Amygdala (tissue), 56 donors: ENCODE results near the gene IL17REL.

Source experiments
- DNase-seq, 56 donors: peaks; one replicate each; lab custom pipeline; 2025; lab: John Stamatoyannopoulos, UW

Gene IL17REL

GRCh38 chr22:50009251-50009650, 3.3 kb downstream of the IL17REL start:
- DNase-seq = no peak

GRCh38 chr22:50008151-50009040, 4.2 kb downstream of the IL17REL start:
- no peak for DNase-seq

- peak in 1 of 56 donors; percentile 3 for DNase-seq
These were observed 5.5 kb downstream of the IL17REL start for GRCh38 chr22:50007057-50007511.

- DNase-seq = no peak
These were observed 7.6 kb downstream of the IL17REL start for GRCh38 chr22:50004918-50005317.

GRCh38 chr22:50002791-50003190, 9.8 kb downstream of the IL17REL start:
- DNase-seq = no peak

GRCh38 chr22:50001388-50002231, 11.0 kb downstream of the IL17REL start:
- DNase-seq = no peak

GRCh38 chr22:50000587-50001387, 11.8 kb downstream of the IL17REL start:
- no peak for DNase-seq

GRCh38 chr22:49999946-50000586, 12.5 kb downstream of the IL17REL start:
- DNase-seq = no peak

- no peak for DNase-seq
These were observed 13.3 kb downstream of the IL17REL start for GRCh38 chr22:49999063-49999945.

GRCh38 chr22:49998718-49999062, 13.9 kb downstream of the IL17REL start:
- DNase-seq = no peak

GRCh38 chr22:49997932-49998717, 14.4 kb downstream of the IL17REL start:
- DNase-seq = no peak

- no peak for DNase-seq
These were observed 15.3 kb downstream of the IL17REL start for GRCh38 chr22:49997251-49997599.

GRCh38 chr22:49996518-49997250, 15.9 kb downstream of the IL17REL start:
- DNase-seq = no peak

- no peak for DNase-seq
These were observed 16.4 kb downstream of the IL17REL start for GRCh38 chr22:49996119-49996517.

- no peak for DNase-seq
These were observed 17.0 kb downstream of the IL17REL start for GRCh38 chr22:49995361-49996118.

- no peak for DNase-seq
These were observed 17.6 kb downstream of the IL17REL start for GRCh38 chr22:49995041-49995360.

- no peak for DNase-seq
These were observed 18.1 kb downstream of the IL17REL start for GRCh38 chr22:49994361-49995040.
